Osteoblast (primary cell): ENCODE data around the gene ATP6V0A1. TPM values are rescaled to one million over a fixed set of nuclear protein-coding genes. Genes with fewer than 3 reads are reported as not detected.

Source experiments
- DNase-seq: peaks from one replicate; pipeline ENCODE4 v3.0.0; 2011; ENCODE audit warnings: low spot score, mixed read lengths; ENCODE audit not compliant: insufficient read length; ENCODE audit errors: missing footprints
- H2AFZ ChIP-seq: 2 replicates; pipeline ENCODE4 v1.6.0; 2011; ENCODE audit warnings: mild to moderate bottlenecking, low read length
- H3K27ac ChIP-seq: 2 replicates; pipeline ENCODE4 v1.5.1; 2011; ENCODE audit warnings: mild to moderate bottlenecking, low read depth, low read length, moderate library complexity
- H3K27me3 ChIP-seq: 2 replicates; pipeline ENCODE4 v1.6.0; 2012; ENCODE audit warnings: mild to moderate bottlenecking, control low read depth, inconsistent platforms, low read length, moderate library complexity; ENCODE audit not compliant: insufficient read depth
- H3K36me3 ChIP-seq: 2 replicates; pipeline ENCODE4 v1.5.1; 2011; ENCODE audit warnings: mild to moderate bottlenecking, low read length, control low read depth, moderate library complexity; ENCODE audit not compliant: insufficient read depth
- H3K4me1 ChIP-seq: 2 replicates; pipeline ENCODE4 v1.5.1; 2011; ENCODE audit warnings: mild to moderate bottlenecking, low read length, control low read depth, moderate library complexity; ENCODE audit not compliant: insufficient read depth
- H3K4me2 ChIP-seq: 2 replicates; pipeline ENCODE4 v1.6.0; 2011; ENCODE audit warnings: mild to moderate bottlenecking, low read length; ENCODE audit not compliant: insufficient read depth
- H3K4me3 ChIP-seq: fragments of 200-600 bp; sonication (generic); 3 replicates; pipeline ENCODE4 v1.5.1; 2012; ENCODE audit warnings: mild to moderate bottlenecking, low read length, inconsistent platforms; ENCODE audit not compliant: insufficient read depth
- H3K79me2 ChIP-seq: 2 replicates; pipeline ENCODE4 v1.6.0; 2012; ENCODE audit warnings: mild to moderate bottlenecking, low read length, control low read depth, inconsistent platforms; ENCODE audit not compliant: insufficient read depth
- H3K9me3 ChIP-seq: 2 replicates; pipeline ENCODE4 v1.5.1; 2011; ENCODE audit warnings: low read depth, low read length, control low read depth
- H4K20me1 ChIP-seq: 2 replicates; pipeline ENCODE4 v1.6.0; 2012; ENCODE audit warnings: mild to moderate bottlenecking, low read length, control low read depth; ENCODE audit not compliant: insufficient read depth
- total RNA-seq: library from RNA; depleted of rRNA; stranded (reverse); fragments of >200 nt; gene quantifications from 2 replicates; pipeline ENCODE4 v1.2.3, GENCODE V29; 2012
- TF ChIP-seq, protein P1 (sequence below): IDR thresholded peaks from 2 replicates; pipeline ENCODE4 v1.5.1; 2011; ENCODE audit warnings: mild to moderate bottlenecking, low read depth, low read length, moderate library complexity; ENCODE audit errors: extremely low read depth

ATP6V0A1 gene
- total RNA-seq, 1 donor = 52.5 TPM

DNA sequence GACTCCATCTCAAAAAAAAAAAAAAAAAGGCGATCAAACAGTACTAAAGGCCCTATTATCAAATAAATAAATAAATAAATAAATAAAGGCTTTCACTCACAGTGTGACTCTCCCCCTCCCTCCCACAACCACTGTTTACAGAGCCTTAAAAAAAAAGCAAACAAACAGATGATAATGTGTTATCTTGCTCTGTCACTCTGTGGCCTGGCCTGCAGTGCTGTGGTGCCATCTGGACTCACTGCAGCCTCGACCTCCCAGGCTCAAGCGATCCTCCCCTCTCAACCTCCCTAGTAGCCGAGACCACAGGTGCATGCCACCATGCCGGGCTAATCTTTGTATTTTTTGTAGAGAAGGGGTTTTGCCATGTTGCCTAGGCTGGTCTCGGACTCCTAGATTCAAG, 69.3 kb downstream of the ATP6V0A1 start:
- Histone ChIP-seq H3K27me3 (no peaks in the 10 kb centered on the region), H3K36me3 (no peaks in the 10 kb centered on the region), H3K79me2 (no peaks in the 10 kb centered on the region), H3K4me3 (no peak overlapping the region), H3K4me2 (no peak overlapping the region), H3K9me3 (no peaks in the 10 kb centered on the region), H2AFZ (no peak overlapping the region), H3K4me1 (peaks cover 35% of the 10 kb centered on the region), H4K20me1 (no peaks in the 10 kb centered on the region), H3K27ac (no peak overlapping the region)
- TF ChIP-seq, protein P1, sequence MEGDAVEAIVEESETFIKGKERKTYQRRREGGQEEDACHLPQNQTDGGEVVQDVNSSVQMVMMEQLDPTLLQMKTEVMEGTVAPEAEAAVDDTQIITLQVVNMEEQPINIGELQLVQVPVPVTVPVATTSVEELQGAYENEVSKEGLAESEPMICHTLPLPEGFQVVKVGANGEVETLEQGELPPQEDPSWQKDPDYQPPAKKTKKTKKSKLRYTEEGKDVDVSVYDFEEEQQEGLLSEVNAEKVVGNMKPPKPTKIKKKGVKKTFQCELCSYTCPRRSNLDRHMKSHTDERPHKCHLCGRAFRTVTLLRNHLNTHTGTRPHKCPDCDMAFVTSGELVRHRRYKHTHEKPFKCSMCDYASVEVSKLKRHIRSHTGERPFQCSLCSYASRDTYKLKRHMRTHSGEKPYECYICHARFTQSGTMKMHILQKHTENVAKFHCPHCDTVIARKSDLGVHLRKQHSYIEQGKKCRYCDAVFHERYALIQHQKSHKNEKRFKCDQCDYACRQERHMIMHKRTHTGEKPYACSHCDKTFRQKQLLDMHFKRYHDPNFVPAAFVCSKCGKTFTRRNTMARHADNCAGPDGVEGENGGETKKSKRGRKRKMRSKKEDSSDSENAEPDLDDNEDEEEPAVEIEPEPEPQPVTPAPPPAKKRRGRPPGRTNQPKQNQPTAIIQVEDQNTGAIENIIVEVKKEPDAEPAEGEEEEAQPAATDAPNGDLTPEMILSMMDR = no peak
- no peak for DNase-seq

- no peak overlapping the region for H3K4me3 ChIP-seq
- H3K9me3 ChIP-seq = no peaks in the 10 kb centered on the region
- TF ChIP-seq, protein P1 = no peak
- no peak for DNase-seq
- H3K36me3 ChIP-seq = no peaks in the 10 kb centered on the region
- H4K20me1 ChIP-seq = no peaks in the 10 kb centered on the region
- H3K27me3 ChIP-seq = no peaks in the 10 kb centered on the region
- H2AFZ ChIP-seq = no peak overlapping the region
- no peak overlapping the region for H3K27ac ChIP-seq
- peaks cover 29% of the 10 kb centered on the region for H3K4me1 ChIP-seq
- H3K4me2 ChIP-seq = no peak overlapping the region
- no peaks in the 10 kb centered on the region for H3K79me2 ChIP-seq
These were observed 70.4 kb downstream of the ATP6V0A1 start for GRCh38 chr17:42529061-42529460.

GRCh38 chr17:42530952-42531454, 72.3 kb downstream of the ATP6V0A1 start:
- Histone ChIP-seq H4K20me1 (no peaks in the 10 kb centered on the region), H3K79me2 (peaks cover 3% of the 10 kb centered on the region), H2AFZ (no peak overlapping the region), H3K9me3 (no peaks in the 10 kb centered on the region), H3K27me3 (no peaks in the 10 kb centered on the region), H3K4me1 (peaks cover 20% of the 10 kb centered on the region), H3K4me3 (no peak overlapping the region), H3K4me2 (no peak overlapping the region), H3K36me3 (no peaks in the 10 kb centered on the region), H3K27ac (no peak overlapping the region)
- TF ChIP-seq, protein P1 = no peak
- no peak for DNase-seq

DNA sequence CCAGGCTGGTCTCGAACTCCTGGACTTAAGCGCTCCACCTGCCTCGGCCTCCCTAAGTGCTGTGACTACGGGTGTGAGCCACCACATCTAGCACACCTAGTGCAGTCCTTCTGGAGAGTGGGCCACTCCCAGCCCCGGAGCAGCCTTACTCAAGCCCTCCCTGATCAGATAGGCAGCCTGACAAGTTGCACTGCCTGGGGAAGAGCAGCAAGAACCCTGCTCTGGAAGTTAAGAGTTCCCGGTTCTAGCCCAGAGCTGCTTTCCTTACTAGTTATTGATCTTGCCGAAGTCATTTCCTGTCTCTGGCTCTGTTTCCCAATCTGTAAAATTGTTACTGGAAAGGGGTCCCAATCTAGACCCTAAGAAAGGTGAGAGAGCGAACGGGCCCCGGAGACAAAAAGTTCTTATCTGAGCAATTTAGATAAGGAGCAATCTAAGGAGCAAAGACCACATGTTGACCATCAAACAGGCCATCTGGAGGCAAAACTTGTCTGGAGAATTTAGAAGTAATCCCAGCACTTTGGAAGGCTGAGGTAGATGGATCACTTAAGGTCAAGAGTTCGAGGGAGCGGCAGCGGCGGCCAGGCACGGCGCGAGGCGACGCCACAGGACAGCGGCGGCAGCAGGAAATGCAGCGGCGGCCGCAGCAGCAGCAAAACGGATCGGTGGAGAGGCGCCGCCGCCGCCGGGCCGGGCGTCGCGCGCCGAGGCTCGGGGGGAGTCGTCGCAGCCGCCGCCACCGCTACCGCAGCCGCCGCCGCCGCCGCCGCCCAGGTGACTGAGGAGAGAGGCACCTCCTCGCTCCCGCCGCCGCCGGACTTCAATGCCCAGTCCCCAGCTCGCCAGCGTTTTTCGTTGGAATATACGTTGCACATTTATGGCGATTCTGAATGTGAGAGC, 73.0 kb downstream of the ATP6V0A1 start:
- Histone ChIP-seq H3K4me1 (peaks cover 16% of the 10 kb centered on the region), H4K20me1 (no peaks in the 10 kb centered on the region), H3K27me3 (no peaks in the 10 kb centered on the region), H3K4me3 (peak overlapping the region; percentile 75), H3K36me3 (no peaks in the 10 kb centered on the region), H3K4me2 (peak overlapping the region; percentile 85), H3K79me2 (peaks cover 7% of the 10 kb centered on the region), H2AFZ (peak overlapping the region; percentile 70), H3K27ac (peak overlapping the region; percentile 25), H3K9me3 (no peaks in the 10 kb centered on the region)
- DNase-seq = peak; percentile 92
- TF ChIP-seq, protein P1 = peak; percentile 28
